HG02678 (cell line): ENCODE data around the gene CD72.

Experiments used
- ATAC-seq: cut with Tn5 transposase; IDR thresholded peaks from one replicate; pipeline ENCODE4 v1.9.1; 2021; ENCODE audit warnings: mild to moderate bottlenecking, moderate library complexity; ENCODE audit not compliant: unreplicated experiment

The CD72 gene

DNA sequence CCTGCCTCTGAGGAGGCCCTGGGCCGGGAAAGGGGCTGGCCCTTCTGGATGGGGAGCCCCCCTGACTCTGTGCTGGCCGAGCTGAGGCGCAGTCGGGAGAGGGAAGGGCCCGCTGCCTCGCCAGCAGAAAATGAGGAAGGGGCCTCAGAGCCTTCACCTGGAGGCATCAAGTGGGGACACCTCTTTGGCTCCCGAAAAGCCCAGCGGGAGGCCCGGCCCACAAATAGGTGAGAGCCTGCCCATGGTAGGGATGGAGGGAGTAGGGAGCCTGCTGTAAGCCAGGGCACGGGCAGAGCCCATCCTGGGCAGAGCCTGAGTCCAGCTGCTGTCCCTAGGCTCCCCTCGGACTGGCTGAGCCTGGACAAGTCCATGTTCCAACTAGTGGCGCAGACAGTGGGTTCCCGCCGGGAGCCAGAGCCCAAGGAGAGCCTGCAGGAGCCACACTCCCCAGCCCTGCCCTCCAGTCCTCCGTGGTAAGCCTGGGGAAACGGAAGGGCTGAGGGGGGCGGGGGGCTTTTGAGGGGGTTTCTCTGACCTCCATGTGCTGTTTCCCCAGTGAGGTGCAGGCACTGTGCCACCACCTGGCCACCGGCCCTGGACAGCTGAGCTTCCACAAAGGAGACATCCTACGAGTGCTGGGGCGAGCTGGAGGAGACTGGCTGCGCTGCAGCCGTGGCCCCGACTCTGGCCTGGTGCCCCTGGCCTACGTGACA lies 57.4 kb downstream of the CD72 start:
- ATAC-seq: no peak
